Globus pallidus (tissue), 1 donor: ENCODE measurements around the gene NFATC4.

Experiments used
- DNase-seq: peaks from one replicate; pipeline ENCODE4 v3.0.0-alpha.2; 2015; ENCODE audit warnings: low spot score

NFATC4 gene

GRCh38 chr14:24409192-24409591 lies 41.2 kb downstream of the NFATC4 start:
- DNase-seq: no peak

DNA sequence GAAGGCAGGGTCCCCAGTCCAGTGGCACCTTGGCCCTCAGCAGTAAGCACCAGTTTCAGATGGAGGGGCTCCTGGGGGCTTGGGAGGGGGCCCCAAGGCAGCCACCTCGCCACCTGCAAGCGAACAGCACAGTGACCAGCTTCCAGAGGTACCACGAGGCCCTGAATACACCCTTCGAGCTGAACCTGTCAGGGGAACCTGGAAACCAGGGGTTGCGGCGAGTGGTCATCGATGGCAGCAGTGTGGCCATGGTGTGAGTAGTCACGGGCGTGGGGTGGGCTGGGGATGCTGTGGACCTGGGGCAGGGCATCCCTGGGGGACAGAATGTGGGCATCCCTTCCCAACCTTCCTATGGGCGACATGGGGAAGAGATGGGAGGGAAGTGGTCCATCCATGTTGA lies 42.0 kb downstream of the NFATC4 start:
- no peak for DNase-seq

- DNase-seq: no peak
These were observed 43.7 kb downstream of the NFATC4 start for GRCh38 chr14:24411443-24412389.

GRCh38 chr14:24414077-24414476 lies 46.1 kb downstream of the NFATC4 start:
- DNase-seq: no peak

DNA sequence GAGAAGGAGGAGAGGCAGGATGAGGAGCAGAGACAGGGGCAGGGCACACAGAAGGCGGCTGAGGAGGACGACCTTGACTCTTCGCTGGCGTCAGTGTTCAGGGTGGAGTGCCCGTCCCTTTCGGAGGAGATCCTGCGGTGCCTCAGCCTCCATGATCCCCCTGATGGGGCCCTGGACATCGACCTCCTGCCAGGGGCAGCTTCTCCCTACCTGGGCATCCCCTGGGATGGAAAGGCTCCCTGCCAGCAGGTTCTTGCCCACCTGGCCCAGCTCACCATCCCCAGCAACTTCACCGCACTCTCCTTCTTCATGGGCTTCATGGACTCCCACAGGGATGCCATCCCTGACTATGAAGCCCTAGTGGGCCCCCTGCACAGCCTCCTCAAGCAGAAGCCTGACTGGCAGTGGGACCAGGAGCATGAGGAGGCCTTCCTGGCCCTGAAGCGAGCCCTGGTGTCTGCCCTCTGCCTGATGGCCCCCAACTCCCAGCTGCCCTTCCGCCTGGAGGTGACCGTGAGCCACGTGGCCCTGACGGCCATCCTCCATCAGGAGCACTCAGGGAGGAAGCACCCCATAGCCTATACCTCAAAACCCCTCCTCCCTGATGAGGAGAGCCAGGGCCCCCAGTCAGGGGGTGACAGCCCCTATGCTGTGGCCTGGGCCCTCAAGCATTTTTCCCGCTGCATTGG lies 46.9 kb downstream of the NFATC4 start:
- DNase-seq: no peak

- no peak for DNase-seq
These were observed 47.7 kb downstream of the NFATC4 start for GRCh38 chr14:24415421-24416253.

GRCh38 chr14:24416254-24416931 lies 48.4 kb downstream of the NFATC4 start:
- no peak for DNase-seq

- DNase-seq: no peak
These were observed 49.1 kb downstream of the NFATC4 start for GRCh38 chr14:24416932-24417619.

- no peak for DNase-seq
These were observed 50.0 kb downstream of the NFATC4 start for GRCh38 chr14:24417832-24418491.

DNA sequence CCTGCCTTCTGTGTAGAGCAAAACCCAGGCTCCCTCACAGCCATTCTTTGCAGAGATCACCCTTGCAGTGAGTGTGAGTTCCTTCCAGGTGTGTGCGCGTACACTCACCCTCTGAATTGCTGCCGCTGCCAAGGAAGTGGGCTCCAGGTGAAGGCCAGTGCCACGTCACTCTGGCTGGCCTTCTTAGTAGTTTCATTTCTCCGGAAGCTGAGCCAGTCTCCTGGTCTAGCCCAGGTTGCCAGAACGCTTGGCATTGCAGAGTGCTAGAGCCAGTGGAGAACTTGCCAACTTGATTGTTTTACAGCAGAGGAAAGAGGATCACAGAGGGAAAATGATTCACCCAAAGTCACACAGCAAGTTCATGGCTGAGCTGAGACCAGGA lies 50.5 kb downstream of the NFATC4 start:
- no peak for DNase-seq

DNA sequence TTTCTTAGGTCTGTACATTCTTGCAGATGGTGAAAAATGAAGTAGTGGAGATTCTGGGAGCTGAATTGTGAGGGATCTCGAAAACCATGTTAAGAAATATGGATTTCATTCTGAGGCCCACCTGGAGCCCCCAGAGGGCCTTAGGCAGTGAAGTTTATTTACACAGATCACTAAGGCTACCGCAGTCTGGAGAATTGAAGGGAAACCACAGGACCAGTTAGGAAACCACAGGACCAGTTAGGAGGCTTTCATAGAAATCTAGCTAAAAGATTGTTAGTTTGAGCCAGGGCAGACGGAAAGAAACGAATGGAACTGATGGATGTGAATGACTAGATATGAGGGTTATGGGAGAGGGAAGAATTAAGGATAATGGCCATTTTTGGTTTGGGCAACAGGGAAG lies 54.3 kb downstream of the NFATC4 start:
- no peak for DNase-seq

- no peak for DNase-seq
These were observed 55.0 kb downstream of the NFATC4 start for GRCh38 chr14:24422694-24423601.

DNA sequence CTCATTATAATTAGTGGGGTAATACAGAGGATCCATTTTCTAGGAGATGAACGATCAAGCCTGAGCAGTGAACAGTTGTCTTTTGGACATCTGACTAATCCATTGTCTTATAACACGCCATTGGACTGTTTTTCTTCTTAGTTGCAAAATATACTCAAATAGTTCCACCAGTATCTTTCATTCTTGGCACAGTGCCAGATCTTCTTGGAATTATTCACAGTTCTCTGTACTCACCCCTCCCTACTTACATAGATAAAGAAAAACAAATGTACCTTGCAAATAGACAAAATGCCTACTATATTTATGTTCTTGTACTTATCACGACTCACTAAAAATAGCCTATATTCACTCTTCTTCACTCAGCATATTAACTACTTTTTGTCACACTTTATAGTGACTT lies 57.7 kb downstream of the NFATC4 start:
- DNase-seq: no peak

DNA sequence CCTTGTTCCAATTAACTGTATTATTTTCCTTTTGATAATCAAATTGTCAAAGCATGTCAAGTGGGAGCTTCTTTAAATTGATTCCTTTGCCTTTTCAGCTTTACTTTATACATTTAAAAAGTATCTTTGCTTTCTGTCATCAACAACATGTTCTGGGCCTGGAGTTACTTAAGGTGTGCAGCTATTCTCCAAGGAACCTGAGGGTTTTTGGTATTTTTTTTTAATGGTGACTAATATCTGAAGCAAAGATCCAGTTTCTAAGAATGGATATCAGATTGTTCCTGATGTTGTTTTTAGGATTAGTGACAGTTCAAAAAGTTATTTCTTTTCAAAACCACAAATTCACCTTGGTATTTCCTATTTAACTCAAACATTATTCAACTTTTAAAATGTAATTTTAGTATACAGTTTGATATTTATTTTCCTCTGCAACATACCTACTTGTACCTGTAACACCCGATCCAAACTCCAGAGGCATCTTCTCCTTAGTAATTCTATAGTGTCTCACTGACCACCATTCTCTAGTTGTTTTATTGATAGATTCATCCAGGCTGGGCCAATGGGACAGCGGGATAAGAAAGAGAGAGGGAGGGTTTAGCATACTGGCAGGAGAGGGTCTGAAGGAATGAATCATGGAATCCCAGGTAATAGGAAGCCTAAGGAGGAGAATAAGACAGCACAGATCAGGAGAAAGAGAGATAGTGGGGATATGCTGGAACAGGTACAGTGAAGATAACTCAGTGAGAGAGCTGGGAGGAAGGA lies 58.3 kb downstream of the NFATC4 start:
- DNase-seq: no peak

DNA sequence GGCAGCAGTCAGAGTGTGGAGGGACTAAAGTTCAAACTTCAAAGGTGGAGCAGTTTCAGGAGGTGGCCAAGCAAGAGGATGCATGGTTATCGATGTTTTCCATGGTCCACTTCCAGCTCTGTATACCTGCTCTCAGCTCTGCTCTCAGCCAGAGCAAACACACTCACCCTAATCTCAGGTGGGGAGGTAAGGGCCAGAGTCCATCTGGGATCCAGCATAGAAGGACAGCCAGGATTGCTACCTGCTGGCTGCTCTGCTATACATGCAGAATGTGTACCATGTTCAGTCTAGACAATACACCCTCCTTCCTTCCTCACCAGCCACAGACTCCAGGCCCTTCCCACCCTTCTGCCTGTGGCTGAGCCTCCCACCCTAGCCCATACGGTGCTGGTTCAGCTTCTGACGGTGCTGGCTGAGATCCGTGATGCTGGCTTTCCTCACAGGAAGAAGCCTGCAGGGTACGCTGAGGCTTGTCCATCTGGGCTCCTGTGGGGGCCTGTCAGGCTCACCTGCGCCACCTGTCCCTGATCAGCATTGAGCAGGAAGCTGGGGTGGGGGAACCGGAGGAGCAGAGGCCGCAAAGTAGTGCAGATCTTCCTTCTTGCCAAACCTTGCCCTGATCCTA lies 59.0 kb downstream of the NFATC4 start:
- no peak for DNase-seq

- DNase-seq: no peak
These were observed 59.8 kb downstream of the NFATC4 start for GRCh38 chr14:24427537-24428508.
